Activated CD4-positive, alpha-beta T cell treated with anti-CD3 and anti-CD28 coated beads for 36 hours (primary cell): Measurements from ENCODE around the gene XRCC5. TPM values are rescaled to one million over a fixed set of nuclear protein-coding genes. Genes with fewer than 3 reads are reported as not detected.
A peak's percentile ranks its signal among the peaks of the same experiment; 100 is the strongest.

Experiments used
- ATAC-seq: fragments of 200-7000 bp; cut with Tn5 transposase; one replicate; pipeline ENCODE4 v1.10.0; 2021; ENCODE audit warnings: mild to moderate bottlenecking, moderate library complexity
- CTCF ChIA-PET: fragments of 350-600 bp; sonication (Branson Sonifier 250); formaldehyde crosslinking; loops from one replicate; lab custom pipeline; 2021; ENCODE audit warnings: antibody characterized with exemption; lab: Charles Lee
- POLR2A ChIA-PET: fragments of 350-600 bp; sonication (Branson Sonifier 250); formaldehyde crosslinking; loops from one replicate; lab custom pipeline; 2021; ENCODE audit warnings: antibody characterized with exemption, inconsistent platforms; lab: Charles Lee
- DNase-seq: peaks from one replicate; pipeline ENCODE4 v3.0.0-alpha.2; 2020
- H3K27ac Mint-ChIP-seq: one replicate; pipeline ENCODE4 v1.8.0; 2021; ENCODE audit warnings: mixed read lengths
- H3K27me3 Mint-ChIP-seq: one replicate; pipeline ENCODE4 v1.8.0; 2021; ENCODE audit warnings: mixed read lengths
- H3K36me3 Mint-ChIP-seq: one replicate; pipeline ENCODE4 v1.8.0; 2021; ENCODE audit warnings: low read depth, mixed read lengths
- H3K4me1 Mint-ChIP-seq: one replicate; pipeline ENCODE4 v1.8.0; 2021; ENCODE audit warnings: mixed read lengths
- H3K4me3 Mint-ChIP-seq: one replicate; pipeline ENCODE4 v1.8.0; 2021; ENCODE audit warnings: mild to moderate bottlenecking, moderate library complexity, mixed read lengths
- H3K9me3 Mint-ChIP-seq: one replicate; pipeline ENCODE4 v1.8.0; 2021; ENCODE audit warnings: low read depth, mixed read lengths
- intact Hi-C, 2 experiments: fragments of 100-400 bp; cut with DNase I in 1 of 2; cut with micrococcal nuclease in 1 of 2; formaldehyde crosslinking; loops; one replicate each; pipeline versions ENCODE4 v1.14.2 to v1.15.1; 2022 to 2024; cut with DNase I, micrococcal nuclease
- total RNA-seq, 2 experiments: library from RNA; stranded (reverse); gene quantifications; one replicate each; pipeline ENCODE4 v1.2.3, GENCODE V29; 2021

Gene XRCC5
- 100 to 1,000 TPM; 395 to 536 TPM for total RNA-seq

- Mint-ChIP-seq H3K4me3 (peak within 1 kb of the TSS; percentile 95), H3K9me3 (no peaks in the 10 kb centered on the region), H3K36me3 (peaks cover 48% of the 10 kb centered on the region), H3K4me1 (peaks cover 46% of the 10 kb centered on the region), H3K27ac (peak within 1 kb of the TSS; percentile 98), H3K27me3 (no peaks in the 10 kb centered on the region)
- intact Hi-C loops, result loop anchor here (1.0 to 2.0 kb wide), 5 partner anchors 28 to 389 kb away; partner anchors contain the start of genes PECR (in 2 of the 2), SMARCAL1 (in 2 of the 2), TMEM169 (in 2 of the 2) and RPL37A (in 1 of the 2)
- peak; percentile 99 for DNase-seq
- POLR2A ChIA-PET, result interaction anchor here (0.6 to 1.0 kb wide), 8 partner anchors 25 to 107 kb away, joined by 3 to 6 read pairs (median 4); no protein-coding TSS in a partner anchor
- peak; percentile 75 for ATAC-seq
- CTCF ChIA-PET, result interaction anchor here (0.7 to 6.1 kb wide), 17 partner anchors 11 to 557 kb away, joined by 3 to 50 read pairs (median 7); partner anchors contain the start of genes PECR and TMEM169
Measured at GRCh38 chr2:216108967-216109921, at the start of gene XRCC5. Gene XRCC5 (plus strand): TSS chr2:216109348. CDS start chr2:216109437, 89 bp downstream.

- POLR2A ChIA-PET, result no interaction called here
- no peaks in the 10 kb centered on the region for H3K27me3 Mint-ChIP-seq
- peaks cover 11% of the 10 kb centered on the region for H3K36me3 Mint-ChIP-seq
- CTCF ChIA-PET, result interaction anchor here (1.6 to 1.9 kb wide), 2 partner anchors 12 to 13 kb away, joined by 3 to 5 read pairs; no protein-coding TSS in a partner anchor
- no peak for ATAC-seq
- DNase-seq, result no peak
- peaks cover 9% of the 10 kb centered on the region for H3K4me1 Mint-ChIP-seq
- no peak overlapping the region for H3K4me3 Mint-ChIP-seq
- no peaks in the 10 kb centered on the region for H3K9me3 Mint-ChIP-seq
- intact Hi-C loops, result no loop called here
- no peak overlapping the region for H3K27ac Mint-ChIP-seq
Measured at GRCh38 chr2:216064014-216064630, 45.0 kb upstream of the XRCC5 start.

GRCh38 chr2:216064665-216065064, 44.5 kb upstream of the XRCC5 start:
- peaks cover 6% of the 10 kb centered on the region for H3K36me3 Mint-ChIP-seq
- DNase-seq (no peak), ATAC-seq (no peak)
- intact Hi-C loops, result no loop called here
- no peak overlapping the region for H3K4me3 Mint-ChIP-seq
- POLR2A ChIA-PET, result no interaction called here
- H3K4me1 Mint-ChIP-seq, result peaks cover 11% of the 10 kb centered on the region
- H3K27ac Mint-ChIP-seq, result no peak overlapping the region
- no peaks in the 10 kb centered on the region for H3K27me3 Mint-ChIP-seq
- CTCF ChIA-PET, result interaction anchor here (1.6 to 1.9 kb wide), 2 partner anchors 12 to 14 kb away, joined by 3 to 5 read pairs; no protein-coding TSS in a partner anchor
- no peaks in the 10 kb centered on the region for H3K9me3 Mint-ChIP-seq

- ATAC-seq (no peak), DNase-seq (no peak)
- peaks cover 13% of the 10 kb centered on the region for H3K4me1 Mint-ChIP-seq
- H3K4me3 Mint-ChIP-seq, result no peak overlapping the region
- intact Hi-C loops, result no loop called here
- POLR2A ChIA-PET, result no interaction called here
- H3K27me3 Mint-ChIP-seq, result no peaks in the 10 kb centered on the region
- no peaks in the 10 kb centered on the region for H3K9me3 Mint-ChIP-seq
- H3K36me3 Mint-ChIP-seq, result peaks cover 5% of the 10 kb centered on the region
- no peak overlapping the region for H3K27ac Mint-ChIP-seq
- CTCF ChIA-PET, result interaction anchor here (0.6 to 1.9 kb wide), 3 partner anchors 15 to 1158 kb away, joined by 3 to 5 read pairs (median 3); no protein-coding TSS in a partner anchor
Measured at GRCh38 chr2:216066230-216066629, 42.9 kb upstream of the XRCC5 start.

GRCh38 chr2:216069028-216069427, 40.1 kb upstream of the XRCC5 start:
- no peaks in the 10 kb centered on the region for H3K27me3 Mint-ChIP-seq
- intact Hi-C loops, result no loop called here
- POLR2A ChIA-PET, result no interaction called here

GRCh38 chr2:216070195-216070594, 39.0 kb upstream of the XRCC5 start:
- Mint-ChIP-seq H3K27ac (no peak overlapping the region), H3K36me3 (peaks cover 8% of the 10 kb centered on the region), H3K9me3 (no peaks in the 10 kb centered on the region), H3K4me3 (no peak overlapping the region), H3K4me1 (peaks cover 27% of the 10 kb centered on the region), H3K27me3 (no peaks in the 10 kb centered on the region)
- POLR2A ChIA-PET, result no interaction called here
- ATAC-seq (no peak), DNase-seq (no peak)
- intact Hi-C loops, result no loop called here
- CTCF ChIA-PET, result interaction anchor here (1.0 to 2.6 kb wide), 2 partner anchors 11 kb away, joined by 5 to 17 read pairs; partner anchors contain the start of genes PECR and TMEM169

More at GRCh38 chr2:216069028-216069427, 40.1 kb upstream of the XRCC5 start:
- ATAC-seq (no peak), DNase-seq (no peak)
- peaks cover 18% of the 10 kb centered on the region for H3K4me1 Mint-ChIP-seq
- H3K27ac Mint-ChIP-seq, result no peak overlapping the region
- H3K36me3 Mint-ChIP-seq, result peaks cover 6% of the 10 kb centered on the region
- no peak overlapping the region for H3K4me3 Mint-ChIP-seq
- CTCF ChIA-PET, result interaction anchor here (0.7 to 2.6 kb wide), 4 partner anchors 10 to 757 kb away, joined by 3 to 17 read pairs (median 3); partner anchors contain the start of gene ATIC
- no peaks in the 10 kb centered on the region for H3K9me3 Mint-ChIP-seq

- Mint-ChIP-seq H3K4me1 (peaks cover 36% of the 10 kb centered on the region), H3K36me3 (peaks cover 4% of the 10 kb centered on the region), H3K4me3 (no peak overlapping the region), H3K27me3 (no peaks in the 10 kb centered on the region), H3K9me3 (no peaks in the 10 kb centered on the region), H3K27ac (no peak overlapping the region)
- no peak for ATAC-seq
- no peak for DNase-seq
- ChIA-PET POLR2A (no interaction called here), CTCF (interaction anchor here (1.0 to 2.6 kb wide), 2 partner anchors 10 to 13 kb away, joined by 5 to 17 read pairs; partner anchors contain the start of genes PECR and TMEM169)
- intact Hi-C loops, result no loop called here
Measured at GRCh38 chr2:216071111-216071851, 37.9 kb upstream of the XRCC5 start.

- H3K27me3 Mint-ChIP-seq, result no peaks in the 10 kb centered on the region
- POLR2A ChIA-PET, result no interaction called here
- ATAC-seq, result no peak
- H3K36me3 Mint-ChIP-seq, result peaks cover 4% of the 10 kb centered on the region
- CTCF ChIA-PET, result interaction anchor here (1.1 to 1.5 kb wide), 2 partner anchors 20 to 49 kb away, joined by 3 read pairs; no protein-coding TSS in a partner anchor
- H3K9me3 Mint-ChIP-seq, result no peaks in the 10 kb centered on the region
- intact Hi-C loops, result no loop called here
- H3K4me3 Mint-ChIP-seq, result no peak overlapping the region
- no peak for DNase-seq
- H3K27ac Mint-ChIP-seq, result no peak overlapping the region
- H3K4me1 Mint-ChIP-seq, result peaks cover 36% of the 10 kb centered on the region
Measured at GRCh38 chr2:216072473-216072872, 36.7 kb upstream of the XRCC5 start.

GRCh38 chr2:216073773-216074172, 35.4 kb upstream of the XRCC5 start:
- Mint-ChIP-seq H3K36me3 (peaks cover 4% of the 10 kb centered on the region), H3K4me3 (no peak overlapping the region), H3K4me1 (peaks cover 32% of the 10 kb centered on the region), H3K27ac (peak overlapping the region; percentile 19), H3K9me3 (no peaks in the 10 kb centered on the region), H3K27me3 (no peaks in the 10 kb centered on the region)
- ChIA-PET POLR2A (no interaction called here), CTCF (interaction anchor here (0.7 to 1.5 kb wide), 3 partner anchors 16 to 73 kb away, joined by 3 to 5 read pairs (median 3); no protein-coding TSS in a partner anchor)
- intact Hi-C loops, result no loop called here
- ATAC-seq (peak; percentile 86), DNase-seq (no peak)

- peak overlapping the region; percentile 65 for H3K27ac Mint-ChIP-seq
- H3K4me3 Mint-ChIP-seq, result no peak overlapping the region
- DNase-seq (no peak), ATAC-seq (no peak)
- POLR2A ChIA-PET, result interaction anchor here (0.6 kb wide), 1 partner anchor 56 kb away, joined by 3 read pairs; no protein-coding TSS in a partner anchor
- H3K27me3 Mint-ChIP-seq, result no peaks in the 10 kb centered on the region
- no peaks in the 10 kb centered on the region for H3K9me3 Mint-ChIP-seq
- peaks cover 5% of the 10 kb centered on the region for H3K36me3 Mint-ChIP-seq
- CTCF ChIA-PET, result interaction anchor here (0.7 to 1.3 kb wide), 2 partner anchors 16 to 72 kb away, joined by 3 to 5 read pairs; no protein-coding TSS in a partner anchor
- H3K4me1 Mint-ChIP-seq, result peaks cover 29% of the 10 kb centered on the region
- intact Hi-C loops, result no loop called here
Measured at GRCh38 chr2:216074380-216074779, 34.8 kb upstream of the XRCC5 start.
